Gastroesophageal sphincter (tissue), 3 donors: ENCODE data around the gene PAFAH2.

Experiments
- EP300 ChIP-seq: sonication (generic); formaldehyde crosslinking; IDR thresholded peaks from one replicate; pipeline ENCODE4 v1.6.1; 2017; ENCODE audit warnings: antibody characterized with exemption, mild to moderate bottlenecking
- POLR2A ChIP-seq, 2 donors: fragments of 450-650 bp; IDR thresholded peaks; one replicate each; pipeline ENCODE4 v1.6.1; 2017; ENCODE audit warnings: antibody characterized with exemption in 2 of 2, mild to moderate bottlenecking in 2 of 2, moderate library complexity in 1 of 2
- POLR2AphosphoS5 ChIP-seq: sonication (generic); formaldehyde crosslinking; IDR thresholded peaks from one replicate; pipeline ENCODE4 v1.6.1; 2017; ENCODE audit warnings: antibody characterized with exemption
- TF ChIP-seq, protein P1 (sequence below), 4 experiments: fragments of 200-600 bp in 2 of 4; fragments of 450-650 bp in 2 of 4; sonication (generic) in 1 of 4; IDR thresholded peaks; one replicate each; pipeline ENCODE4 v1.5.1; 2017 to 2019; ENCODE audit warnings: antibody characterized with exemption in 4 of 4, mild to moderate bottlenecking in 2 of 4, moderate library complexity in 2 of 4

- TF ChIP-seq, protein P1, sequence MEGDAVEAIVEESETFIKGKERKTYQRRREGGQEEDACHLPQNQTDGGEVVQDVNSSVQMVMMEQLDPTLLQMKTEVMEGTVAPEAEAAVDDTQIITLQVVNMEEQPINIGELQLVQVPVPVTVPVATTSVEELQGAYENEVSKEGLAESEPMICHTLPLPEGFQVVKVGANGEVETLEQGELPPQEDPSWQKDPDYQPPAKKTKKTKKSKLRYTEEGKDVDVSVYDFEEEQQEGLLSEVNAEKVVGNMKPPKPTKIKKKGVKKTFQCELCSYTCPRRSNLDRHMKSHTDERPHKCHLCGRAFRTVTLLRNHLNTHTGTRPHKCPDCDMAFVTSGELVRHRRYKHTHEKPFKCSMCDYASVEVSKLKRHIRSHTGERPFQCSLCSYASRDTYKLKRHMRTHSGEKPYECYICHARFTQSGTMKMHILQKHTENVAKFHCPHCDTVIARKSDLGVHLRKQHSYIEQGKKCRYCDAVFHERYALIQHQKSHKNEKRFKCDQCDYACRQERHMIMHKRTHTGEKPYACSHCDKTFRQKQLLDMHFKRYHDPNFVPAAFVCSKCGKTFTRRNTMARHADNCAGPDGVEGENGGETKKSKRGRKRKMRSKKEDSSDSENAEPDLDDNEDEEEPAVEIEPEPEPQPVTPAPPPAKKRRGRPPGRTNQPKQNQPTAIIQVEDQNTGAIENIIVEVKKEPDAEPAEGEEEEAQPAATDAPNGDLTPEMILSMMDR (IDR thresholded peaks at IDR 0.05), result no peak
- TF ChIP-seq EP300, result no peak
- TF ChIP-seq POLR2A (IDR thresholded peaks at IDR 0.05), result no peak
- TF ChIP-seq POLR2AphosphoS5, result no peak
Observed at GRCh38 chr1:25924454-25924853, 73.4 kb downstream of the PAFAH2 start.
